ENCODE measurements around the gene INO80.

INO80 gene

GRCh38 chr15:41056810-41057209 lies 59.3 kb downstream of the INO80 start:
- no peak for TF ChIP-seq CTCF (IDR thresholded peaks at IDR 0.05; ENCODE audit: low read depth, low read length)
- H3K4me3 ChIP-seq (ENCODE audit: low read depth, low read length): no peak overlapping the region

GRCh38 chr15:41055706-41056105 lies 60.4 kb downstream of the INO80 start:
- TF ChIP-seq CTCF (IDR thresholded peaks at IDR 0.05; ENCODE audit: low read depth, low read length): no peak

GRCh38 chr15:41051139-41051538 lies 64.9 kb downstream of the INO80 start:
- TF ChIP-seq CTCF (IDR thresholded peaks at IDR 0.05; ENCODE audit: low read depth, low read length): no peak
- no peak overlapping the region for H3K4me3 ChIP-seq (ENCODE audit: low read depth, low read length)

More at GRCh38 chr15:41055706-41056105, 60.4 kb downstream of the INO80 start:
- H3K4me3 ChIP-seq (ENCODE audit: low read depth, low read length): no peak overlapping the region

GRCh38 chr15:41048852-41049251 lies 67.2 kb downstream of the INO80 start:
- no peak overlapping the region for H3K4me3 ChIP-seq (ENCODE audit: low read depth, low read length)
- TF ChIP-seq CTCF (IDR thresholded peaks at IDR 0.05; ENCODE audit: low read depth, low read length): no peak

- H3K4me3 ChIP-seq (ENCODE audit: low read depth, low read length): no peak overlapping the region
- no peak for TF ChIP-seq CTCF (IDR thresholded peaks at IDR 0.05; ENCODE audit: low read depth, low read length)
These were observed 67.7 kb downstream of the INO80 start for GRCh38 chr15:41048397-41048796.

- no peak overlapping the region for H3K4me3 ChIP-seq (ENCODE audit: low read depth, low read length)
- TF ChIP-seq CTCF (IDR thresholded peaks at IDR 0.05; ENCODE audit: low read depth, low read length): no peak
These were observed 68.6 kb downstream of the INO80 start for GRCh38 chr15:41047474-41047873.

GRCh38 chr15:41043276-41043951 lies 72.7 kb downstream of the INO80 start:
- no peak overlapping the region for H3K4me3 ChIP-seq (ENCODE audit: low read depth, low read length)
- no peak for TF ChIP-seq CTCF (IDR thresholded peaks at IDR 0.05; ENCODE audit: low read depth, low read length)

All from WI38 (cell line).